ENCODE data around the gene GSTM3.
"Not testable (repeated sequence)": the region's sequence is repeated elsewhere in the genome, so short reads cannot be mapped to it uniquely, and the experiment has no call there.

Gene GSTM3

DNA sequence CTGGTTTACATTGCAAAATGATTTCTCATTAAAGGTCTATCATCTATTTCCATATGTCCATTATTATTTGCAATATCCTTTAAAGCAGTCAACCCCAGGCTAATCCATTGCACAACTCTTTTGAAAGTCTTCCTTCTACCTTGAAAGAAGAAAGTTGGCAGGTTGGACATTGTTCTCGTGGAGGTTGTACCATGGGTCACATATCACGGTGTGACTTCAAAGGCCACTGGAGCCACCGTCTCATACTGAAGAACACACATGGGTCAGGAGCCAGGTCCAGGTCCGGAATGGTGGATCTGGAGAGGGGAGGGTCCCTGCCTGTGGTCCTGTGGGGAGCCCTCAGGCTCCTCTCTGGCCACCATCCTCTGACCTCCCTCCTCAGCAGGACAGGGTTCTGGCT is 54.9 kb downstream of the GSTM3 start:
- CTCF ChIA-PET; H3K4me3 ChIP-seq (ENCODE audit: low read depth, low read length); H3K4me1 ChIP-seq (ENCODE audit: control insufficient read depth, insufficient read depth, low read length); H3K36me3 ChIP-seq (ENCODE audit: control insufficient read depth in 2 of 2, insufficient read depth in 1 of 2, low read length in 2 of 2); POLR2A ChIA-PET; H3K27ac ChIP-seq (ENCODE audit: extremely low read depth, low read depth, low read length); H3K9me3 ChIP-seq (ENCODE audit: control insufficient read depth, insufficient read depth, low read depth, low read length): not testable (repeated sequence)

- CTCF ChIA-PET; POLR2A ChIA-PET; H3K4me3 ChIP-seq (ENCODE audit: low read depth, low read length); H3K27ac ChIP-seq (ENCODE audit: extremely low read depth, low read depth, low read length); H3K4me1 ChIP-seq (ENCODE audit: control insufficient read depth, insufficient read depth, low read length); H3K36me3 ChIP-seq (ENCODE audit: control insufficient read depth in 2 of 2, insufficient read depth in 1 of 2, low read length in 2 of 2); H3K9me3 ChIP-seq (ENCODE audit: control insufficient read depth, insufficient read depth, low read depth, low read length): not testable (repeated sequence)
Observed at GRCh38 chr1:109685399-109685798, 55.4 kb downstream of the GSTM3 start.

DNA sequence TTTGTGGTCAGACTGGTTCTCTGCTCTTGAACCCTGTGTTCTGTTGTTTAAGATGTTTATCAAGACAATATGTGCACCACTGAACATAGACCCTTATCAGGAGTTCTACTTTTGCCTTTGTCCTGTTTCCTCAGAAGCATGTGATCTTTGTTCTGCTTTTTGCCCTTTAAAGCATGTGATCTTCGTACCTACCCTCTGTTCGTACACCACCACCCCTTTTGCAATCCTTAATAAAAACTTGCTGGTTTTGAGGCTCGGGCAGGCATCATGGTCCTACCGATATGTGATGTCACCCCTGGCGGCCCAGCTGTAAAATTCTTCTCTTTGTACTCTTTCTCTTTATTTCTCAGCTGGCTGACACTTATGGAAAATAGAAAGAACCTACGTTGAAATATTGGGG is 56.1 kb downstream of the GSTM3 start:
- H3K4me3 ChIP-seq (ENCODE audit: low read depth, low read length); CTCF ChIA-PET; POLR2A ChIA-PET; H3K4me1 ChIP-seq (ENCODE audit: control insufficient read depth, insufficient read depth, low read length); H3K36me3 ChIP-seq (ENCODE audit: control insufficient read depth in 2 of 2, insufficient read depth in 1 of 2, low read length in 2 of 2); H3K9me3 ChIP-seq (ENCODE audit: control insufficient read depth, insufficient read depth, low read depth, low read length); H3K27ac ChIP-seq (ENCODE audit: extremely low read depth, low read depth, low read length): not testable (repeated sequence)

All from HEK293 (cell line).